Stimulated activated CD4-positive, alpha-beta T cell treated with anti-CD3 and anti-CD28 coated beads, TNF-alpha, amount 100 ng/mL, for 24 hours (primary cell): ENCODE results near the gene TSPAN31.
"Not testable (repeated sequence)": the region's sequence is repeated elsewhere in the genome, so short reads cannot be mapped to it uniquely, and the experiment has no call there.

Experiments used
- DNase-seq, 3 experiments: peaks; one replicate each; pipeline ENCODE4 v3.0.0-alpha.2; 2020; ENCODE audit warnings: low read depth in 3 of 3

The TSPAN31 gene

GRCh38 chr12:57744777-57745484, at the start of gene TSPAN31:
TSS of gene TSPAN31 (plus strand) at chr12:57745039. CDS start at chr12:57745155, 116 bp downstream.
- peak; percentile 90 to 95 (median 92) for DNase-seq

GRCh38 chr12:57695770-57696432, 48.9 kb upstream of the TSPAN31 start:
- no peak for DNase-seq

- DNase-seq: no peak
These were observed 47.8 kb upstream of the TSPAN31 start for GRCh38 chr12:57697076-57697475.

- no peak for DNase-seq
These were observed 46.4 kb upstream of the TSPAN31 start for GRCh38 chr12:57698414-57698813.

GRCh38 chr12:57700317-57700716, 44.5 kb upstream of the TSPAN31 start:
- DNase-seq: no peak

- no peak for DNase-seq
These were observed 37.6 kb upstream of the TSPAN31 start for GRCh38 chr12:57707250-57707649.

- DNase-seq: no peak
These were observed 36.5 kb upstream of the TSPAN31 start for GRCh38 chr12:57708296-57708695.

GRCh38 chr12:57712701-57713100, 32.1 kb upstream of the TSPAN31 start:
- DNase-seq: no peak

- no peak for DNase-seq
These were observed 31.6 kb upstream of the TSPAN31 start for GRCh38 chr12:57713209-57713608.

- not testable (repeated sequence) for DNase-seq
These were observed 29.6 kb upstream of the TSPAN31 start for GRCh38 chr12:57715036-57715748.

- DNase-seq: no peak
These were observed 29.1 kb upstream of the TSPAN31 start for GRCh38 chr12:57715786-57716185.

GRCh38 chr12:57716305-57716704, 28.5 kb upstream of the TSPAN31 start:
- DNase-seq: no peak

GRCh38 chr12:57717131-57717530, 27.7 kb upstream of the TSPAN31 start:
- no peak for DNase-seq

GRCh38 chr12:57717846-57718640, 26.8 kb upstream of the TSPAN31 start:
- DNase-seq: no peak

GRCh38 chr12:57718641-57719528, 26.0 kb upstream of the TSPAN31 start:
- no peak for DNase-seq

- no peak for DNase-seq
These were observed 24.8 kb upstream of the TSPAN31 start for GRCh38 chr12:57719777-57720605.

GRCh38 chr12:57720606-57721595, 23.9 kb upstream of the TSPAN31 start:
- no peak for DNase-seq

GRCh38 chr12:57721846-57722608, 22.8 kb upstream of the TSPAN31 start:
- not testable (repeated sequence) for DNase-seq
